Caco-2 (cell line): Measurements from ENCODE around the gene ZNF77. TPM values are rescaled to one million over a fixed set of nuclear protein-coding genes. Genes with fewer than 3 reads are reported as not detected.
A peak's percentile ranks its signal among the peaks of the same experiment; 100 is the strongest.

Experiments
- BruUV-seq: library from RNA; stranded (reverse); fragments of 400-500 nt; replicated peaks from 2 replicates; lab custom pipeline; 2021; lab: Mats Ljungman, UMichigan
- CTCF ChIA-PET: fragments of 300-600 bp; sonication (Branson Sonifier 250); formaldehyde crosslinking; loops from one replicate; lab custom pipeline; 2022; ENCODE audit warnings: antibody characterized with exemption; lab: Charles Lee
- POLR2A ChIA-PET: fragments of 300-600 bp; sonication (Branson Sonifier 250); formaldehyde crosslinking; loops from one replicate; lab custom pipeline; 2022; ENCODE audit warnings: antibody characterized with exemption; lab: Charles Lee
- DNase-seq, 2 experiments: peaks; one replicate each; pipeline versions ENCODE4 v3.0.0 to v3.0.0-alpha.2; 2020 to 2022
- H3K27me3 ChIP-seq: replicated peaks from 2 replicates; pipeline ENCODE4 v1.6.0; 2011; ENCODE audit warnings: low read length; ENCODE audit not compliant: control insufficient read depth, insufficient read depth
- H3K36me3 ChIP-seq: 2 replicates; pipeline ENCODE4 v1.5.1; 2011; ENCODE audit warnings: low read length; ENCODE audit not compliant: control insufficient read depth, insufficient read depth
- H3K4me1 ChIP-seq: fragments of 250-450 bp; sonication (Bioruptor Pico); 2 replicates; pipeline ENCODE4 v1.5.1; 2020; ENCODE audit warnings: mild to moderate bottlenecking
- H3K4me3 ChIP-seq: 2 replicates; pipeline ENCODE4 v1.5.1; 2011; ENCODE audit warnings: low read depth, mild to moderate bottlenecking, control low read depth, low read length
- H3K9me3 ChIP-seq: fragments of 250-450 bp; sonication (Bioruptor Pico); 2 replicates; pipeline ENCODE4 v1.5.1; 2020; ENCODE audit warnings: mild to moderate bottlenecking, moderate library complexity
- H3K27ac Mint-ChIP-seq: one replicate; pipeline ENCODE4 v1.8.0; 2022; ENCODE audit warnings: mixed read lengths; ENCODE audit not compliant: unreplicated experiment
- H3K27me3 Mint-ChIP-seq: one replicate; pipeline ENCODE4 v1.8.0; 2022; ENCODE audit warnings: mixed read lengths; ENCODE audit not compliant: insufficient read depth, unreplicated experiment
- H3K36me3 Mint-ChIP-seq: one replicate; pipeline ENCODE4 v1.8.0; 2022; ENCODE audit warnings: mild to moderate bottlenecking, mixed read lengths; ENCODE audit not compliant: insufficient read depth, unreplicated experiment
- H3K4me1 Mint-ChIP-seq: one replicate; pipeline ENCODE4 v1.8.0; 2022; ENCODE audit warnings: low read depth, mixed read lengths; ENCODE audit not compliant: unreplicated experiment
- H3K4me3 Mint-ChIP-seq: one replicate; pipeline ENCODE4 v1.8.0; 2022; ENCODE audit warnings: mild to moderate bottlenecking, moderate library complexity, mixed read lengths; ENCODE audit not compliant: unreplicated experiment
- H3K9me3 Mint-ChIP-seq: one replicate; pipeline ENCODE4 v1.8.0; 2022; ENCODE audit warnings: mixed read lengths; ENCODE audit not compliant: unreplicated experiment
- CTCF ChIP-seq, 2 experiments: fragments of 200-600 bp in 1 of 2; IDR thresholded peaks; 1 replicate in 1 of 2; 2 replicates in 1 of 2; pipeline versions ENCODE4 v1.5.1 to v1.8.0; 2011 to 2022; ENCODE audit warnings: antibody characterized with exemption in 1 of 2, control low read depth in 1 of 2, inconsistent platforms in 1 of 2, low read depth in 1 of 2, low read length in 1 of 2, mild to moderate bottlenecking in 1 of 2, moderate library complexity in 1 of 2; ENCODE audit not compliant: insufficient read depth in 1 of 2, severe bottlenecking in 1 of 2, unreplicated experiment in 1 of 2
- intact Hi-C: fragments of 100-400 bp; cut with micrococcal nuclease; formaldehyde crosslinking; loops from one replicate; pipeline ENCODE4 v1.10.0; 2022; ENCODE audit not compliant: unreplicated experiment
- total RNA-seq: library from RNA; stranded (reverse); gene quantifications from 2 replicates; pipeline ENCODE4 v1.2.3, GENCODE V29; 2022

The ZNF77 gene
- total RNA-seq, 1 experiment from 2014 or later, result 6.3 TPM

- POLR2A ChIA-PET, result no interaction called here
- peak in 1 of 2 experiments; percentile 19 for DNase-seq
- H3K27me3 ChIP-seq, result no peaks in the 10 kb centered on the region
- H3K36me3 Mint-ChIP-seq, result peaks cover 13% of the 10 kb centered on the region
- BruUV-seq, result no TSS peak
- CTCF ChIA-PET, result interaction anchor here (0.6 to 1.3 kb wide), 3 partner anchors 36 to 104 kb away, joined by 3 to 4 read pairs (median 4); partner anchors contain the start of gene ZNF555
- H3K4me3 ChIP-seq, result no peak overlapping the region
- no peaks in the 10 kb centered on the region for H3K4me1 Mint-ChIP-seq
- no peaks in the 10 kb centered on the region for H3K9me3 Mint-ChIP-seq
- H3K36me3 ChIP-seq, result peaks cover 4% of the 10 kb centered on the region; the same call in 1 of the 2 replicates
- H3K27ac Mint-ChIP-seq, result no peak overlapping the region
- H3K27me3 Mint-ChIP-seq, result no peaks in the 10 kb centered on the region
- H3K4me3 Mint-ChIP-seq, result no peak overlapping the region
- no peaks in the 10 kb centered on the region for H3K4me1 ChIP-seq
- TF ChIP-seq CTCF (IDR thresholded peaks at IDR 0.05; ENCODE audit: insufficient read depth in 1 of 2, low read depth in 1 of 2, low read length in 1 of 2, severe bottlenecking in 1 of 2, unreplicated experiment in 1 of 2), result no peak
- peaks cover 4% of the 10 kb centered on the region for H3K9me3 ChIP-seq
- intact Hi-C loops, result no loop called here
Measured at GRCh38 chr19:2922987-2923386, 21.8 kb downstream of the ZNF77 start.

GRCh38 chr19:2917275-2918184, 27.2 kb downstream of the ZNF77 start:
- no peak for TF ChIP-seq CTCF (IDR thresholded peaks at IDR 0.05; ENCODE audit: insufficient read depth in 1 of 2, low read depth in 1 of 2, low read length in 1 of 2, severe bottlenecking in 1 of 2, unreplicated experiment in 1 of 2)
- Histone ChIP-seq H3K4me3 (no peak overlapping the region), H3K27me3 (no peaks in the 10 kb centered on the region), H3K36me3 (peaks cover 13% of the 10 kb centered on the region), H3K4me1 (no peaks in the 10 kb centered on the region), H3K9me3 (peaks cover 9% of the 10 kb centered on the region)
- H3K4me1 Mint-ChIP-seq, result no peaks in the 10 kb centered on the region
- TSS peak; percentile 19 for BruUV-seq
- peaks cover 44% of the 10 kb centered on the region for H3K36me3 Mint-ChIP-seq
- no peak overlapping the region for H3K27ac Mint-ChIP-seq
- no peak overlapping the region for H3K4me3 Mint-ChIP-seq
- no peaks in the 10 kb centered on the region for H3K27me3 Mint-ChIP-seq
- peaks cover 9% of the 10 kb centered on the region for H3K9me3 Mint-ChIP-seq
- intact Hi-C loops, result no loop called here
- CTCF ChIA-PET, result interaction anchor here (0.5 kb wide), 1 partner anchor 1171 kb away, joined by 3 read pairs; no protein-coding TSS in a partner anchor
- POLR2A ChIA-PET, result no interaction called here
- DNase-seq, result no peak

GRCh38 chr19:2912306-2912705, 32.5 kb downstream of the ZNF77 start:
- Mint-ChIP-seq H3K9me3 (peaks cover 25% of the 10 kb centered on the region), H3K27me3 (no peaks in the 10 kb centered on the region), H3K4me3 (no peak overlapping the region), H3K4me1 (no peaks in the 10 kb centered on the region), H3K27ac (no peak overlapping the region), H3K36me3 (peaks cover 44% of the 10 kb centered on the region)
- DNase-seq, result no peak
- ChIA-PET CTCF (no interaction called here), POLR2A (no interaction called here)
- H3K36me3 ChIP-seq, result peaks cover 6% of the 10 kb centered on the region
- intact Hi-C loops, result no loop called here
- peaks cover 10% of the 10 kb centered on the region; the same call in 1 of the 2 replicates for H3K9me3 ChIP-seq
- H3K4me1 ChIP-seq, result no peaks in the 10 kb centered on the region
- no peak overlapping the region for H3K4me3 ChIP-seq
- BruUV-seq, result no TSS peak
- TF ChIP-seq CTCF (IDR thresholded peaks at IDR 0.05; ENCODE audit: insufficient read depth in 1 of 2, low read depth in 1 of 2, low read length in 1 of 2, severe bottlenecking in 1 of 2, unreplicated experiment in 1 of 2), result no peak
- no peaks in the 10 kb centered on the region for H3K27me3 ChIP-seq
